NOMO-1 treated with dmso at 0.1 percent for 144 hours (cell line): ENCODE measurements around the gene C1orf50.
"Not testable (repeated sequence)": the region's sequence is repeated elsewhere in the genome, so short reads cannot be mapped to it uniquely, and the experiment has no call there.

Experiments used
- DNase-seq: peaks from one replicate; lab custom pipeline; 2025; ENCODE audit not compliant: unreplicated experiment; lab: John Stamatoyannopoulos, UW

The C1orf50 gene

GRCh38 chr1:42739753-42740700, 27.0 kb upstream of the C1orf50 start, which contains the start of gene CLDN19:
TSS of gene CLDN19 (minus strand) at chr1:42740236. CDS start at chr1:42740063, 173 bp downstream.
- no peak for DNase-seq

- no peak for DNase-seq
Measured at GRCh38 chr1:42740851-42741580, 26.0 kb upstream of the C1orf50 start.

GRCh38 chr1:42741706-42742105, 25.3 kb upstream of the C1orf50 start:
- no peak for DNase-seq

- DNase-seq = no peak
Measured at GRCh38 chr1:42742141-42742540, 24.9 kb upstream of the C1orf50 start.

GRCh38 chr1:42742617-42743316, 24.3 kb upstream of the C1orf50 start:
- DNase-seq = no peak

GRCh38 chr1:42743317-42744147, 23.5 kb upstream of the C1orf50 start:
- DNase-seq = no peak

GRCh38 chr1:42744148-42744413, 23.0 kb upstream of the C1orf50 start:
- DNase-seq = no peak

- DNase-seq = no peak
Measured at GRCh38 chr1:42745851-42746250, 21.2 kb upstream of the C1orf50 start.

GRCh38 chr1:42746436-42747105, 20.5 kb upstream of the C1orf50 start:
- no peak for DNase-seq

GRCh38 chr1:42747125-42747524, 19.9 kb upstream of the C1orf50 start:
- no peak for DNase-seq

- no peak for DNase-seq
Measured at GRCh38 chr1:42748021-42748420, 19.0 kb upstream of the C1orf50 start.

GRCh38 chr1:42748461-42749410, 18.3 kb upstream of the C1orf50 start:
- DNase-seq = no peak

GRCh38 chr1:42750041-42750440, 17.0 kb upstream of the C1orf50 start:
- no peak for DNase-seq

GRCh38 chr1:42751511-42752070, 15.5 kb upstream of the C1orf50 start:
- DNase-seq = not testable (repeated sequence)

GRCh38 chr1:42752284-42752683, 14.8 kb upstream of the C1orf50 start:
- no peak for DNase-seq

- DNase-seq = no peak
Measured at GRCh38 chr1:42753070-42753469, 14.0 kb upstream of the C1orf50 start.

GRCh38 chr1:42756956-42757891, 9.8 kb upstream of the C1orf50 start:
- peak; percentile 42 for DNase-seq

- DNase-seq = no peak
Measured at GRCh38 chr1:42757892-42758275, 9.2 kb upstream of the C1orf50 start.
